Activated naive CD4-positive, alpha-beta T cell treated with anti-CD3 and anti-CD28 coated beads for 36 hours (primary cell): ENCODE results near the gene MYH6. TPM values are rescaled to one million over a fixed set of nuclear protein-coding genes. Genes with fewer than 3 reads are reported as not detected.
"Not testable (repeated sequence)": the region's sequence is repeated elsewhere in the genome, so short reads cannot be mapped to it uniquely, and the experiment has no call there.

Experiments used
- CTCF ChIA-PET: fragments of 350-600 bp; sonication (Branson Sonifier 250); formaldehyde crosslinking; loops from one replicate; lab custom pipeline; 2021; ENCODE audit warnings: antibody characterized with exemption; lab: Charles Lee
- DNase-seq: peaks from one replicate; pipeline ENCODE4 v3.0.0-alpha.2; 2020
- H3K27ac Mint-ChIP-seq: one replicate; pipeline ENCODE4 v1.8.0; 2021; ENCODE audit warnings: mild to moderate bottlenecking, mixed read lengths
- H3K27me3 Mint-ChIP-seq: one replicate; pipeline ENCODE4 v1.8.0; 2021; ENCODE audit warnings: low read depth, mixed read lengths
- H3K36me3 Mint-ChIP-seq: one replicate; pipeline ENCODE4 v1.8.0; 2021; ENCODE audit warnings: low read depth, mixed read lengths
- H3K4me1 Mint-ChIP-seq: one replicate; pipeline ENCODE4 v1.8.0; 2021; ENCODE audit warnings: low read depth, mixed read lengths
- H3K4me3 Mint-ChIP-seq: one replicate; pipeline ENCODE4 v1.8.0; 2021; ENCODE audit warnings: mild to moderate bottlenecking, moderate library complexity, mixed read lengths
- H3K9me3 Mint-ChIP-seq: one replicate; pipeline ENCODE4 v1.8.0; 2021; ENCODE audit warnings: mixed read lengths
- intact Hi-C: fragments of 100-400 bp; cut with micrococcal nuclease; formaldehyde crosslinking; loops from one replicate; pipeline ENCODE4 v1.15.1; 2023
- total RNA-seq, 2 experiments: library from RNA; stranded (reverse); gene quantifications; one replicate each; pipeline ENCODE4 v1.2.3, GENCODE V29; 2021

Gene MYH6
- total RNA-seq, 2 experiments from 2014 or later, result not detected

DNA sequence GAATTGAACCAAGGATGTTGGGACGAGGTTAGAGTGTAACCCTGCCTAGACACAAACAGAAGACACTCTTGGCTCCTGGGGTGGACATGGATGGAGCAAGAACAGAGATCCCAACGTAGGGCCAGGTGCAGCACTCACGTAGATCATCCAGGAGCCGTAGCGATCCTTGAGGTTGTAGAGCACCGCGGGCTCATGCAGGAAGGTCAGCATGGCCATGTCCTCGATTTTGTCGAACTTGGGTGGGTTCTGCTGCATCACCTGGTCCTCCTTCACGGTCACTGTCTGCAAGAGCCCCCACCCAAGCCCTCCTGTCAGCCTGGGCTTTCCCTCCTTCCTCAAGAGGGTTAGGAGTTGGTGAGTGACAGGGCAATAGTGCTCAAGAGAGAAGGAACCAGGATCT, 24.9 kb upstream of the MYH6 start:
- no peak for DNase-seq
- CTCF ChIA-PET, result no interaction called here
- Mint-ChIP-seq H3K27me3 (no peaks in the 10 kb centered on the region), H3K27ac (no peak overlapping the region), H3K36me3 (no peaks in the 10 kb centered on the region), H3K4me1 (no peaks in the 10 kb centered on the region), H3K4me3 (no peak overlapping the region), H3K9me3 (no peaks in the 10 kb centered on the region)
- intact Hi-C loops, result no loop called here

DNA sequence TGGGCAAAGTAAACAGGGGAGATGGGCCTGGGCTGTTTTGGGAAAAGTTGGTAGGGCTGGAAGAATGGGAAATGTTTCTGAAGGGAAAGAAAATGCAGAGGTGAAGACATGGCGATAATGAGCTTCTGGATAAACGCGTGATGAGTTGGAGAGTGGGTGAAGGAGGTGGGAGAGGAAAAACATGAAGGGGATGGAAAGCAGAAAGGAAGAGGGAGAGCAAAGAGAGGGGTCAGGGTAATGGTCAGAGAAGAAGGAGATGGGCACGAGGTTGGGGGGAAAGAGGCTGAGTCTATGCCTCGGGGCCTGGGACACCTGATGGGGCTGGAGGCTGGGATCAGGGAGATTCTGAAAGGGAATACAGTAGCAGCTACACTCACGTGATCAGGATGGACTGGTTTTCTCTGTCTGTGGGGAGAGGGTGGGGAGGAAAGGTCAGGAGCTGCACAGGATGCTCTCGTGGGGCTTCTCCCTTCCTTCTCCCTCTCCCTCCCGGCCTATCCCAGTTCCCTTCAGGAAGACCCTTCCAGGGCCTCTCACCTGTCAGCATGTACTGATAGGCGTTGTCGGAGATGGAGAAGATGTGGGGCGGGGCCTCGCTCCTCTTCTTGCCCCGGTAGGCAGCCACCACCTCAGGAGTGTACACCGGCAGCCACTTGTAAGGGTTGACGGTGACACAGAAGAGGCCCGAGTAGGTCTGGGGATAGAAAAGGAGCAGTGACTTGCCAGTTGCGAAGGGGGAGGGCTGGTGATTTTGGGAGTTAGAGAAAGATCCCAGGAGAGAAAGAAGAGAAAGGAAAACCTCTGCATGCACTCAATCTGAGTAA, 24.2 kb upstream of the MYH6 start:
- no peaks in the 10 kb centered on the region for H3K27me3 Mint-ChIP-seq
- no peak overlapping the region for H3K4me3 Mint-ChIP-seq
- no peak for DNase-seq
- no peaks in the 10 kb centered on the region for H3K4me1 Mint-ChIP-seq
- no peaks in the 10 kb centered on the region for H3K36me3 Mint-ChIP-seq
- intact Hi-C loops, result no loop called here
- H3K27ac Mint-ChIP-seq, result no peak overlapping the region
- H3K9me3 Mint-ChIP-seq, result no peaks in the 10 kb centered on the region
- CTCF ChIA-PET, result no interaction called here

DNA sequence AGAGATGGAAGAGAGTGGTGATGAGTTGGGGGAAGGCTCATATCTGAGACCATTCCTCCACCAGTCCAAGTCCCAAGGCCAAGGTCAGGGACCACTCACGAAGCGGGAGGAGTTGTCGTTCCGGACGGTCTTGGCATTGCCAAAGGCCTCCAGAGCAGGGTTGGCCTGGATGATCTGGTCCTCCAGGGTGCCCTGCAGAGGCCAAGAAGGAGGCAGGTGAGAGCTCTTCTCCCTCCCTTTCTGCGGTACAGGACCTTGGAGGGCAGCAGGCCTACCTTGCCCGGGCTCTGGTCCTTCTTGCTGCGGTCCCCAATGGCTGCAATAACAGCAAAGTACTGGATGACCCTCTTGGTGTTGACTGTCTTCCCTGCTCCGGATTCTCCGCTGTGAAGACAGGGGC, 23.4 kb upstream of the MYH6 start:
- H3K9me3 Mint-ChIP-seq, result no peaks in the 10 kb centered on the region
- no peaks in the 10 kb centered on the region for H3K36me3 Mint-ChIP-seq
- no peak overlapping the region for H3K27ac Mint-ChIP-seq
- no peaks in the 10 kb centered on the region for H3K27me3 Mint-ChIP-seq
- H3K4me3 Mint-ChIP-seq, result no peak overlapping the region
- CTCF ChIA-PET, result no interaction called here
- no peaks in the 10 kb centered on the region for H3K4me1 Mint-ChIP-seq
- no peak for DNase-seq
- intact Hi-C loops, result no loop called here

DNA sequence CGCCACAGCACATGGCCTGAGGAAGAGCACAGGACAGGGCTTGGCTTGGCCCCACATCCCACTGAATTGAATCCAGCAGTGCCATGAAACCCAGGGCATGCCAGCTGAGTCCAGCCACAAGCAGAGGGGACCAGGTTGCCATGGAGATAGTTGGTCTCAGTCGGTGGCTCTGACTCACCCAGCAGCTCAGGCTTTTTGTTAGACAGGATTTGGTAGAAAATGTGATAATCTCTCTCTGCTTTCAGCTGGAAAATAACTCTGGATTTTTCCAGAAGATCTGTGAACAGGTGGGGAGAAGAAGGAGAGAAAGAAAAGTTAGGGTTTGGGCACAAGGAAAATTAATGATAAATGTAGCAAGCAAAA, 22.6 kb upstream of the MYH6 start:
- Mint-ChIP-seq H3K4me1 (no peaks in the 10 kb centered on the region), H3K9me3 (no peaks in the 10 kb centered on the region), H3K27ac (no peak overlapping the region), H3K36me3 (no peaks in the 10 kb centered on the region), H3K27me3 (no peaks in the 10 kb centered on the region), H3K4me3 (no peak overlapping the region)
- DNase-seq, result no peak
- CTCF ChIA-PET, result no interaction called here
- intact Hi-C loops, result no loop called here

DNA sequence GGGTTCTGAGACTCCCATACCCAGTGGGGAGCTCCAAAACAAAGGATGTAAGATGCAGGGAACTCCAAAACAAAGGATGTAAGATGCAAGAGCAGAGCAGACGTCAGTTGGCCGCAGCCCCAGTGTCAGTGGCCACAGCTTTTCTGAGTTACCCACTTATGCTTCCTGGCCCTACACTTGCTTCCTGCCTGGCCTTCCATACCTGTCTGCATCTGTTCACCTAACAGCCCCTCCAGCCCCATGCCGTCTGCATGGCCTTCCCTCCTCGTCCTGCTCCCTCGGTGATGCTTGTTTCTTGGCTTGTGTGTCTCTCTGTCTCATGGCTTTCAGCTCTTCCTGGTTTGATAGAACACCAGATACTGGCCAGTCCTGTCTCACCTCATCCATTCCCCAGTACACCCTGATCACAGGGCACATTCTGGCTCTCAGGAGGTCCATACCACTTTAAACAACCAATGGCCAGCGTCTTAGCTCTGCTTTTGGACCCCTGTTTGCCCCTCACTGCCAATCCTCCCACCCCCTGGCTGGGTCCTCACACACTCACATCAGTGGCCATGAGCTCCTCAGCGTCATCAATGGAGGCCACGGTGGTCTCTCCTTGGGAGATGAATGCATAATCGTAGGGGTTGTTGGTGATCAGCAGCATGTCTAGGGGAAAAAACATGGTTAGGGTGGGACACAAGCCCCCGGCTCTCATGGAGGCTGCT, 22.1 kb upstream of the MYH6 start:
- no peak for DNase-seq
- CTCF ChIA-PET, result no interaction called here
- Mint-ChIP-seq H3K27me3 (no peaks in the 10 kb centered on the region), H3K9me3 (no peaks in the 10 kb centered on the region), H3K27ac (no peak overlapping the region), H3K36me3 (no peaks in the 10 kb centered on the region), H3K4me1 (no peaks in the 10 kb centered on the region), H3K4me3 (no peak overlapping the region)
- intact Hi-C loops, result no loop called here

DNA sequence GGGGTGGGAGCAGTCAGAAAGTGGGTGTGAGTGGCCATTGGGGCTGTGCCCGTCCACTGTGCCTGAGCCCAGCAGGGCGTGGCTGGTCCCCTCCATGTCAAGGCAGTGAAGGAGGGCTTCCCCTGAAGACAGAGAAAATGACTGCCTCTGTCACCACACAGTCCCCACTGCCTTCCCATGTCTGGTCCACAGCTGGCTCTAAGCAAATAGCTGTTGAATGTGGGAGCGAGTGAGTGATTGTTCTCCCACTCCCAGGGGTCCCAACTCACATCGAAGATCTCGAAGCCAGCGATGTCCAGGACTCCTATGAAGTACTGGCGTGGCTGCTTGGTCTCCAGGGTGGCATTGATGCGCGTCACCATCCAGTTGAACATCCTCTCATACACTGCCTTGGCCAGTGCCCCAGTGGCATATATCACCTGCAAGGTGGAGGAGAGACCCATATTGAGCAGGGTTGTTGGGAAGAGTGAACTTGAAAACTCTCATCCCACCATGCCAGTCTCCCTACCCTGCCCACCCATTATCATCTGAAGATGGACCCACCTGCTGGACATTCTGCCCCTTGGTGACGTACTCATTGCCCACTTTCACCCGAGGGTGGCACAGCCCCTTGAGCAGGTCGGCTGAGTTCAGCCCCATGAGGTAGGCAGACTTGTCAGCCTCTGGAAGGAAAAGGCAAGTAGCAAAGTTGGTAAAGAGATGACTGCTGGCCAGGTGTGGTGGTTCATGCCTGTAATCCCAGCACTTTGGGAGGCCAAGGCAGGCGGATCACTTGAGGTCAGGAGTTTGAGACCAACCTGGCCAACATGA, 20.8 kb upstream of the MYH6 start:
- no peak for DNase-seq
- H3K27me3 Mint-ChIP-seq, result no peaks in the 10 kb centered on the region
- H3K4me1 Mint-ChIP-seq, result no peaks in the 10 kb centered on the region
- no peaks in the 10 kb centered on the region for H3K36me3 Mint-ChIP-seq
- H3K27ac Mint-ChIP-seq, result no peak overlapping the region
- intact Hi-C loops, result no loop called here
- CTCF ChIA-PET, result no interaction called here
- no peak overlapping the region for H3K4me3 Mint-ChIP-seq
- H3K9me3 Mint-ChIP-seq, result no peaks in the 10 kb centered on the region

DNA sequence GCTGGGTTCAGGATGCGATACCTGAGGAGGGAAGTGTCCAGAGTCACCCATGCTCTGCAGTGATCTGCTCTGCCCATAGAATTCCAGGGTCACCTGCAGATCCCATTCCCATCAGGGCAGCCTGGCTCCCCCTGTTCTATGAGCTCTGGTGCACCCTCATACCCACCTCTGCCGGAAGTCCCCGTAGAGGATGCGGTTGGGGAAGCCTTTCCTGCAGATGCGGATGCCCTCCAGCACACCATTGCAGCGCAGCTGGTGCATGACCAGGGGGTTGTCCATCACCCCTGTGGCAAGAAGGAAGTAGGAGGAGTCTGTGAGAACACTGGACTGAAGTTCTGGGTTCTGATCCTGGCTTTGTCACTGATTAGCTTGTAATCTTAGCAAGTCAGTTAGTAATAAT, 17.7 kb upstream of the MYH6 start:
- H3K9me3 Mint-ChIP-seq, H3K4me3 Mint-ChIP-seq, H3K27ac Mint-ChIP-seq, H3K36me3 Mint-ChIP-seq, H3K4me1 Mint-ChIP-seq, intact Hi-C loops, H3K27me3 Mint-ChIP-seq, DNase-seq, CTCF ChIA-PET: not testable (repeated sequence)

DNA sequence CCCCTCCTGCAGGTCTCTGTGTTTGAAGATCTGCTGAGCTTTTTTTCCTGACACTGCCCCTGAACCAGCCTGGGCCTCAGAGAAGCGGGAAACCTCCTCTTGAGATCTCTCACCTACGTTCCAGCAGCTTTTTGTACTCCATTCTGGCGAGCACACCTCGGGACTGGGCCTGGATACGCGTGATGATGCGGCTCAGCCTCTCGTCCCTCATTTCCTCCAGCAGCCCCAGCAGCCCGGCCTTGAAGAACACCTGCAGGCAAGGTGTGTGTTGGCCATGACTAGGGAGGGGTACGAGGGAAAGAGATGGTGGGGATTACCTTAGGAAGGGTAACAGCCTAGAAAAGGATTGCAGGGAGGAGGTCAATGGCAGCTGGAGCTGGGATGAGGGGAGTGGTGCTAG, 17.1 kb upstream of the MYH6 start:
- Mint-ChIP-seq H3K4me1 (no peaks in the 10 kb centered on the region), H3K27ac (no peak overlapping the region), H3K27me3 (no peaks in the 10 kb centered on the region), H3K4me3 (no peak overlapping the region), H3K36me3 (no peaks in the 10 kb centered on the region), H3K9me3 (no peaks in the 10 kb centered on the region)
- DNase-seq, result no peak
- CTCF ChIA-PET, result no interaction called here
- intact Hi-C loops, result no loop called here

DNA sequence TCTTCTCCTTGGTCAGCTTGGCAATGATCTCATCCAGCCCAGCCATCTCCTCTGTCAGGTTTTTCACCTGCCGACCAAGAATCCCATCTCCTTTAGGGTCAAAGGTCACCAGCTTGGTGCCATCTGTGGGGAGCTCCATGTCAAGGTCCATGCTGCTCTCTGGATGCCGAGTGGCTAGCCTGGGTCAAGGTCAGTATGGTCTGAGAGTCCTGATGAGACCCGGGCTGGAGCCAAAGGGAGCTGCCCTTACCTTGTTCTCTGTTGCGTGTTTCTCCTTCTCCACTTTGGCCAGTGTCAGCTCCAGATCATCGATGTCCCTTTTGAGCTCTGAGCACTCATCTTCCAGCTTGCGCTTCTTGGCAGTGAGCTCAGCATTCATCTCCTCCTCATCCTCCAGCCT, 15.6 kb upstream of the MYH6 start:
- Mint-ChIP-seq H3K27me3 (no peaks in the 10 kb centered on the region), H3K4me1 (no peaks in the 10 kb centered on the region), H3K9me3 (no peaks in the 10 kb centered on the region), H3K36me3 (no peaks in the 10 kb centered on the region), H3K4me3 (no peak overlapping the region), H3K27ac (no peak overlapping the region)
- CTCF ChIA-PET, result interaction anchor here (1.2 to 1.5 kb wide), 2 partner anchors 11 to 44 kb away, joined by 3 read pairs; no protein-coding TSS in a partner anchor
- intact Hi-C loops, result no loop called here
- no peak for DNase-seq

DNA sequence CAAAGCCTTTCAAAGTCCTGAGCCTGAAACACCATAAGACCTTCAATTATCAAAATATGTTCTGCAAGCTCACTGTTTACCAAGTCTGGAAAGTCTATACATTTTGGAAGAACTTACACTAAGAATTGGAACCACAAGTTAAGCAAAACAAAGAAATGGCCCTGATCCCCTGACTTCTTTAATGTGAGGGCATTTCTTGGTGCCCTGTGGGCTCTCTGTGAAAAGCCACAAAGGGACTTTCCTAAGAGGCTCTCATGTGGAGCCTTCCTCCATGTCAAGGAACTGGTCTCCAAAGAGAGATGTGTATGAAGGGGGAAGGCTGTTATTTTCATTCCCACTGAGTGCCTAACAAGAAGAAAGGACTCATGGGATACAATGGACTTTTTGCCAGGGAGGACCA, 13.5 kb upstream of the MYH6 start:
- Mint-ChIP-seq H3K4me3 (no peak overlapping the region), H3K9me3 (no peaks in the 10 kb centered on the region), H3K36me3 (no peaks in the 10 kb centered on the region), H3K27me3 (no peaks in the 10 kb centered on the region), H3K27ac (no peak overlapping the region), H3K4me1 (no peaks in the 10 kb centered on the region)
- intact Hi-C loops, result no loop called here
- CTCF ChIA-PET, result no interaction called here
- no peak for DNase-seq

DNA sequence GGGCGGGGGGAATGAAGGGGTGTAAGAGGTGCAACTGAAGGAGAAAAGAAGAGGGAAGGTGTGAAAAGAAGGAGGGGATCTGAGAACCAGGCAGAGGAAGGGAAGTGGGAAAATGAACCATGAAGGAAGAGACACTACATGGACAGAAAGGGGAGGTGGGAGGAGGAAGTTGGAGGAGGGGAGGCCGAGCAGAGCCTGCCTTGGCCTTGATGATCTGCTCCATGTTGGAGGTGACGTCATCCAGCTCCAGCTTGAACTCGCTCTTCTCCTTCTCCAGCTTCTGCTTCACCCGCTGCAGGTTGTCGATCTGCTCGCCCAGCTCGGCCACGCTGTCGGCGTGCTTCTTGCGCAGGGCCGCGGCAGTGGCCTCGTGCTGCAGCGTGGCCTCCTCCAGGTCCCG, 11.6 kb upstream of the MYH6 start:
- DNase-seq, H3K27me3 Mint-ChIP-seq, CTCF ChIA-PET, H3K4me3 Mint-ChIP-seq, H3K36me3 Mint-ChIP-seq, H3K27ac Mint-ChIP-seq, H3K4me1 Mint-ChIP-seq, intact Hi-C loops, H3K9me3 Mint-ChIP-seq: not testable (repeated sequence)

DNA sequence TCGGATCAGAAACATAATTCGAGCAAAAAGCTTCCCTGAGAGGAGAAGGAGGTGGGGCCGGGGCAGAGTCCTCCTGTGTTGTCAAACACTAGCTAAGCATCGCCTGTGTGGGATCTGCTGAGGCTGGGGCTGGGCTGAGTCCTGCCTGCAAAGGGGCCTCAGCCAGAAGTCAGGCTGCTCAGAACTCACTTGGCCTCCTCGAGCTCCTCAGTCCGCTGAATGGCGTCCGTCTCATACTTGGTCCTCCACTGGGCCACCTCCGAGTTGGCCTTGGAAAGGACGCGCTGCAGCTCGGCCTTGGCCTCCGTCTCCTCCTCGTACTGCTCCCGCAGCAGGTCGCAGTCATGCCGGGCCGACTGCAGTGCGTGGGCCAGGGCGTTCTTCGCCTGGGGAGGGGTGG, 9.9 kb upstream of the MYH6 start:
- intact Hi-C loops, result no loop called here
- no peaks in the 10 kb centered on the region for H3K27me3 Mint-ChIP-seq

More for the DNA sequence above, 9.9 kb upstream of the MYH6 start:
- Mint-ChIP-seq H3K4me1 (no peaks in the 10 kb centered on the region), H3K9me3 (no peaks in the 10 kb centered on the region), H3K27ac (no peak overlapping the region), H3K36me3 (no peaks in the 10 kb centered on the region), H3K4me3 (no peak overlapping the region)
- CTCF ChIA-PET, result no interaction called here
- no peak for DNase-seq
